DOHH2 (cell line): ENCODE results near the gene HIF3A.

Experiments used
- EZH2phosphoT487 ChIP-seq: fragments of 200-600 bp; sonication (generic); IDR thresholded peaks from 2 replicates; pipeline ENCODE4 v1.6.1; 2017; ENCODE audit warnings: borderline replicate concordance, mild to moderate bottlenecking, antibody characterized with exemption, low read length, moderate library complexity, mixed read lengths
- TF ChIP-seq, protein P1 (sequence below): fragments of 200-600 bp; sonication (generic); IDR thresholded peaks from one replicate; pipeline ENCODE4 v1.5.1; 2014; ENCODE audit warnings: antibody characterized with exemption, mild to moderate bottlenecking, low read depth, low read length; ENCODE audit not compliant: poor library complexity, severe bottlenecking

GRCh38 chr19:46308510-46308909, 11.7 kb downstream of the HIF3A start:
- TF ChIP-seq, protein P1, sequence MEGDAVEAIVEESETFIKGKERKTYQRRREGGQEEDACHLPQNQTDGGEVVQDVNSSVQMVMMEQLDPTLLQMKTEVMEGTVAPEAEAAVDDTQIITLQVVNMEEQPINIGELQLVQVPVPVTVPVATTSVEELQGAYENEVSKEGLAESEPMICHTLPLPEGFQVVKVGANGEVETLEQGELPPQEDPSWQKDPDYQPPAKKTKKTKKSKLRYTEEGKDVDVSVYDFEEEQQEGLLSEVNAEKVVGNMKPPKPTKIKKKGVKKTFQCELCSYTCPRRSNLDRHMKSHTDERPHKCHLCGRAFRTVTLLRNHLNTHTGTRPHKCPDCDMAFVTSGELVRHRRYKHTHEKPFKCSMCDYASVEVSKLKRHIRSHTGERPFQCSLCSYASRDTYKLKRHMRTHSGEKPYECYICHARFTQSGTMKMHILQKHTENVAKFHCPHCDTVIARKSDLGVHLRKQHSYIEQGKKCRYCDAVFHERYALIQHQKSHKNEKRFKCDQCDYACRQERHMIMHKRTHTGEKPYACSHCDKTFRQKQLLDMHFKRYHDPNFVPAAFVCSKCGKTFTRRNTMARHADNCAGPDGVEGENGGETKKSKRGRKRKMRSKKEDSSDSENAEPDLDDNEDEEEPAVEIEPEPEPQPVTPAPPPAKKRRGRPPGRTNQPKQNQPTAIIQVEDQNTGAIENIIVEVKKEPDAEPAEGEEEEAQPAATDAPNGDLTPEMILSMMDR: no peak
- TF ChIP-seq EZH2phosphoT487: no peak
